Stimulated activated CD4-positive, alpha-beta T cell treated with anti-CD3 and anti-CD28 coated beads, Interleukin-4, amount 100 ng/mL, for 1 hour (primary cell): Measurements from ENCODE around the gene XCR1.

Experiments
- DNase-seq: peaks from one replicate; pipeline ENCODE4 v3.0.0-alpha.2; 2020

XCR1 gene

DNA sequence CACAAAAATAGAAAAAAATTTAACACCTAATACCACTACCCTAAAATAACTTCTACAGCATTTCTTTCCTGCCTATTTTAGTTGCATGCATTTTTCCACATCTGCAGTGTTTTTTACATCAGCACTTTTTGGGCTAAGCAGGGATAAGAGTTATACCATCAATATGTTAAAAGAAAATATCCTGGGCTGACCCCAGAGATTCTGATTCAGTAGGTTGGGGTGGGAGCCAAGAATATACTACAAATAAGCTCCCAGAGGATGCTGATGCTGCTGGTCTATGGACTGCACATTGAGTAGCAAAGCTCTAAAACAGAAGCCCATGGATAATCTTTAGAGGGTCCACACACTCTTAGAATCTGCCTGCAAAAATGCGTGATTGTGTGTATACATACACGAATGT is 46.5 kb downstream of the XCR1 start:
- no peak for DNase-seq

- DNase-seq: no peak
Observed at GRCh38 chr3:45980229-45980813, 47.0 kb downstream of the XCR1 start.

- DNase-seq: no peak
Observed at GRCh38 chr3:45979378-45979777, 47.9 kb downstream of the XCR1 start.

GRCh38 chr3:45978006-45978761 is 49.1 kb downstream of the XCR1 start:
- DNase-seq: peak; percentile 37

DNA sequence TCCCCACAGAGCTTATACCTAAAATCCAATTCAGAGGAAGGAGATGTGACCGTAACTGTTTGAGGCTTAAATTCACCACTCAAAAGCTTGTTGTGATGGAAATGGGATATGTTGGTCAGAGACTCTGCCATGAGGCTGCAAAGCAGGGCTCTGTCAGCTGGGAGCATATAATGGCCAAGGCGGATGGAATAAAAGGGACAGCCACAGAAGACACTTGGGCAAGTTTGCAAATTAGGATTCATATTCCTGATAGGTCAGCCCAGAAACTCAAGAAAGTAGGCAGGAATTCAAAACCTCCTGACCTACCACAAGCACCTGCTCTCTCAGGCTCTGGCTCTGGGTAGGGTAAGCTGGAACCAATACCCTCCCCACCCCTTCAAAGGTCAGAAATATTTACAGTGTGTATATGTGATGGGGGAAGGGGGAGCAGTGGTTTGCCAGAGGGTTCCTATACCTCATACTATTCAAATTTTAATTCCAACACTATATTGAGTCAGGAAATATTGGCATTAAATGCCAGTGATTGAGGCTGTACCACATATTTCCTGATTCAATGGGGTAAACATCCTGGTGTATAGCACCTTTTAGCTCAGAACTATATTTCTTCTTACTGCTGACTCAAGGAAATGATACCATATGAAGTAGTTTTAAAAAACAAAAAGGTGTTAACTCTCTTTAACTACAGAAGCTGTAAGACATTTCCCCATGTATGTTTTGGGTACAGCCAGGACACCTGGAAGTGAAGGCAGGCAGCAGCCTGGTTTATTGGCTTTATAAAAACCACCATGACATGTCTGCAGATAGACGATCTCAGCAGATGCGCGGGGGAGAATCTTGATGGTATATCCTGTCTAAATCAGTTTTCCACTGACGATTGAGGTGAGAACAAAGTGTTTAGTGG is 50.8 kb downstream of the XCR1 start:
- DNase-seq: no peak

- DNase-seq: no peak
Observed at GRCh38 chr3:45975686-45976085, 51.6 kb downstream of the XCR1 start.

DNA sequence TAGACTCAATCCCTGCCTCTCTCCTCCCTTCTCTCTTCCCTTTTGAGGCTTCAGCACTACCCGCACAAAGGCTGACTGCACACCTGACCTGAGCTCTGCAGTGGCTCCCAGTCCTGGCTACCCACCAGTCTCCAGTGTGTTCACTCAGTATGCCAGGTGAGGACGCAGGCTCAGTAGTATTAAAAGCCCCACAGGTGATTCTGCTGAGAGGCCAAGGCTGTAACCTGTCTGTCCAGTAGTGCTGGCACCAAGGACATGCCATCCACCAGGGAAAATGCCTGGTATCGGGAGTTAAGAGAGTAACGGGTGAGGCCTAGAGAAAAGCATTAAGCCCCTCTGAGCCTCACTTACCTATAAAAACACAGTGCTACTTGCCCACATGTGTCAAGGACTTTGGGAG is 52.6 kb downstream of the XCR1 start:
- no peak for DNase-seq

- no peak for DNase-seq
Observed at GRCh38 chr3:45972534-45973402, 54.5 kb downstream of the XCR1 start.

DNA sequence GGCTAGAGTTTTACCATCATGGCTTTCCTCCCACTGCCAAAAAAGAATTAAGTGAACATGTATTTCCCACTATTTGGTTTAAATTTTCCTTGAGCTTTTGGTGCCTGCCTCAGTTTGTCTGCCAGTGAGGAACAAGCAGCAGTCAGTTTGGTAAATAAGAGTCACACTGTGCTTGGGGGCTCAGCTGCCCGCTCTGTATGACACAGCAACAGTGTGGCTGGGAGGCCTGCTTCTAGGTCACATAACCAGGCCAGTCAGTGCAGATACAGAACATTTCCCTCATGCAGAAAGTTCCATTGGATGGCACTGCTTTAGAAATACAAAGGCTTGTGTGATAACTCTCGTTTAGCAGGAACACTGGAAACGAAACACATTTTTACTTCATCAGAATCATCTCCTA is 57.3 kb downstream of the XCR1 start:
- no peak for DNase-seq

DNA sequence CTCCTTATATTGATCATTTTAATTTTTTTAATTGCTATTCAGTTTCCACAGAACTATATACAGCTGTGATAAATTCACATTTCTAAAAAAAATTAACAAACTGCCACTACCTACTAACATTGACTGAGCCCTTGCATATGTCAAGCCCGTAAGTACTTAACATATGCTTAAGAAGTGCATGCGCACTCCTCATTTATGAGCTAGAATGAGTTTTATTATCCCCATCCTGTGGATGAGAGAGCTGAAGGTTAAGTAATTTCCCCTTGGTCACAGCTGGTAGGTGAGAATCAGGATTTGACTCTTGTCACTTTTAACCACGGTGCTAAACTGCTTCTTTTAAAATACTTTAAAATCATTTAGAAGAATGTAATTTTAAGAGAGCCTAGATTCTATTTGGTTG is 58.2 kb downstream of the XCR1 start:
- DNase-seq: no peak

DNA sequence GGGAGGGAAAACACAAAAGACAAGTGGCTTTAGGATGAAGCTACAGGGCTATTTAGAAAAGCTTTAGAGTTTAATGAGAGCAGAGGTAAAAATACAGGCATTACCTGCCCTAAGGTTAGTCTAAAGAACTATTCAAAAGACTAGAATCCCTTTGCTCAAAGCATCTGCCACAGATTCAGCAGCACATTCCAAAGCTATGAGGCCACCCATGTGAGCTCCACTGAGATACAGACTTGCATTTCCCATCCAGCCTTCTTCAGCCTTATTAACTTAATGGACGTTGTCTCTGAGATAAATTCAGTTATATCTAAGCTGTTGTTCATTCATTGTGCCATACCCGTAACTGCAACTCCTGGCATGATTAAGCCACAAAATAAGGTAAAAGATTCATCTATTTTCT is 58.6 kb downstream of the XCR1 start:
- no peak for DNase-seq

GRCh38 chr3:45968149-45968548 is 59.1 kb downstream of the XCR1 start:
- no peak for DNase-seq

GRCh38 chr3:45967724-45968123 is 59.6 kb downstream of the XCR1 start:
- no peak for DNase-seq
